Neural progenitor cell (in vitro differentiated cells): ENCODE results near the gene VPS35L. TPM values are rescaled to one million over a fixed set of nuclear protein-coding genes. Genes with fewer than 3 reads are reported as not detected.

Experiments
- DNase-seq: peaks from one replicate; pipeline ENCODE4 v3.0.0-alpha.2; 2016; ENCODE audit warnings: low spot score
- H2AFZ ChIP-seq: fragments of 200-600 bp; sonication (generic); replicated peaks from 2 replicates; pipeline ENCODE4 v1.6.1; 2016; ENCODE audit warnings: antibody characterized with exemption
- H3F3A ChIP-seq: fragments of 200-600 bp; sonication (generic); 2 replicates; pipeline ENCODE4 v1.6.1; 2016; ENCODE audit warnings: antibody characterized with exemption, low read depth
- H3K27ac ChIP-seq: fragments of 200-600 bp; sonication (generic); 2 replicates; pipeline ENCODE4 v1.5.1; 2016; ENCODE audit warnings: mild to moderate bottlenecking
- H3K27me3 ChIP-seq: fragments of 200-600 bp; sonication (generic); 2 replicates; pipeline ENCODE4 v1.6.1; 2016; ENCODE audit warnings: mild to moderate bottlenecking, moderate library complexity
- H3K36me3 ChIP-seq: fragments of 200-600 bp; sonication (generic); 2 replicates; pipeline ENCODE4 v1.5.1; 2016
- H3K4me1 ChIP-seq: fragments of 200-600 bp; sonication (generic); 2 replicates; pipeline ENCODE4 v1.6.1; 2016; ENCODE audit warnings: mixed run types
- H3K4me2 ChIP-seq: fragments of 200-600 bp; sonication (generic); 2 replicates; pipeline ENCODE4 v1.6.1; 2016
- H3K4me3 ChIP-seq: fragments of 200-600 bp; sonication (generic); 2 replicates; pipeline ENCODE4 v1.5.1; 2016
- H3K79me2 ChIP-seq: fragments of 200-600 bp; sonication (generic); 2 replicates; pipeline ENCODE4 v1.6.1; 2016; ENCODE audit warnings: low read depth
- H3K9ac ChIP-seq: fragments of 200-600 bp; sonication (generic); 2 replicates; pipeline ENCODE4 v1.6.1; 2016
- H3K9me3 ChIP-seq: fragments of 200-600 bp; sonication (generic); 2 replicates; pipeline ENCODE4 v1.5.1; 2016; ENCODE audit warnings: low read depth
- H4K20me1 ChIP-seq: fragments of 200-600 bp; sonication (generic); 2 replicates; pipeline ENCODE4 v1.6.1; 2016; ENCODE audit warnings: low read depth
- H3K27ac Mint-ChIP-seq: 3 replicates; pipeline ENCODE4 v1.8.0; 2021; ENCODE audit warnings: mixed read lengths
- H3K27me3 Mint-ChIP-seq: 2 replicates; pipeline ENCODE4 v1.8.0; 2022; ENCODE audit warnings: low read depth, mild to moderate bottlenecking, inconsistent platforms, moderate library complexity, mixed read lengths; ENCODE audit not compliant: insufficient read depth
- H3K36me3 Mint-ChIP-seq: 3 replicates; pipeline ENCODE4 v1.8.0; 2021; ENCODE audit warnings: mixed read lengths
- H3K4me1 Mint-ChIP-seq: 3 replicates; pipeline ENCODE4 v1.8.0; 2021; ENCODE audit warnings: mixed read lengths
- H3K4me3 Mint-ChIP-seq: 3 replicates; pipeline ENCODE4 v1.8.0; 2021; ENCODE audit warnings: mild to moderate bottlenecking, moderate library complexity, mixed read lengths
- H3K9me3 Mint-ChIP-seq: 3 replicates; pipeline ENCODE4 v1.8.0; 2020; ENCODE audit warnings: mixed read lengths
- EZH2 ChIP-seq: fragments of 200-600 bp; sonication (generic); IDR thresholded peaks from 2 replicates; pipeline ENCODE4 v1.6.1; 2017; ENCODE audit warnings: antibody characterized with exemption, mild to moderate bottlenecking, moderate library complexity
- EZH2phosphoT487 ChIP-seq: fragments of 200-600 bp; sonication (generic); IDR thresholded peaks from 2 replicates; pipeline ENCODE4 v1.6.1; 2017; ENCODE audit warnings: antibody characterized with exemption
- total RNA-seq: library from RNA; depleted of rRNA; stranded (reverse); fragments of >200 nt; gene quantifications from 2 replicates; pipeline ENCODE4 v1.2.3, GENCODE V29; 2015; ENCODE audit warnings: low replicate concordance
- TF ChIP-seq, protein P1 (sequence below): fragments of 200-600 bp; sonication (generic); IDR thresholded peaks from 2 replicates; pipeline ENCODE4 v1.5.1; 2017; ENCODE audit warnings: antibody characterized with exemption, mild to moderate bottlenecking

Gene VPS35L
- total RNA-seq, 1 donor from 2014 or later = 57.1 TPM

DNA sequence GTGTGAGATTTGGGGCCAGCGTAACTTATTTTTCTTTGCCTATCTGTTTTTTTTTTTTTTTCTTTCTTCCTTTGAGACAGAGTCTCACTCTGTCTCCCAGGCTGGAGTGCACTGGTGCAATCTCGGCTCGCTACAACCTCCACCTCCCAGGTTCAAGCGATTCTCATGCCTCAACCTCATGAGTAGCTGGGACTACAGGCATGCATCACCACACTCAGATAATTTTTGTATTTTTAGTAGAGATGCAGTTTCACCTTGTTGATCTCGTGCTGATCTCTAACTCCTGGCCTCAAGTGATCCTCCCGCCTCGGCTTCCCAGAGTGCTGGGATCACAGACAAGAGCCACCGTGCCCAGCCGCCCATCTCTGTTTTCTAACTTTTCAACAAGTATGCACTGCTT is 63.4 kb downstream of the VPS35L start:
- Histone ChIP-seq H2AFZ (no peak overlapping the region), H3K9me3 (no peaks in the 10 kb centered on the region), H3K27me3 (no peaks in the 10 kb centered on the region), H3K79me2 (no peaks in the 10 kb centered on the region), H4K20me1 (no peaks in the 10 kb centered on the region), H3K4me2 (no peak overlapping the region), H3K36me3 (no peaks in the 10 kb centered on the region), H3K9ac (no peak overlapping the region), H3K4me1 (no peaks in the 10 kb centered on the region), H3K4me3 (no peak overlapping the region), H3F3A (no peaks in the 10 kb centered on the region), H3K27ac (no peak overlapping the region)
- DNase-seq = no peak
- no peaks in the 10 kb centered on the region for H3K27me3 Mint-ChIP-seq
- no peak for TF ChIP-seq EZH2phosphoT487
- TF ChIP-seq, protein P1, sequence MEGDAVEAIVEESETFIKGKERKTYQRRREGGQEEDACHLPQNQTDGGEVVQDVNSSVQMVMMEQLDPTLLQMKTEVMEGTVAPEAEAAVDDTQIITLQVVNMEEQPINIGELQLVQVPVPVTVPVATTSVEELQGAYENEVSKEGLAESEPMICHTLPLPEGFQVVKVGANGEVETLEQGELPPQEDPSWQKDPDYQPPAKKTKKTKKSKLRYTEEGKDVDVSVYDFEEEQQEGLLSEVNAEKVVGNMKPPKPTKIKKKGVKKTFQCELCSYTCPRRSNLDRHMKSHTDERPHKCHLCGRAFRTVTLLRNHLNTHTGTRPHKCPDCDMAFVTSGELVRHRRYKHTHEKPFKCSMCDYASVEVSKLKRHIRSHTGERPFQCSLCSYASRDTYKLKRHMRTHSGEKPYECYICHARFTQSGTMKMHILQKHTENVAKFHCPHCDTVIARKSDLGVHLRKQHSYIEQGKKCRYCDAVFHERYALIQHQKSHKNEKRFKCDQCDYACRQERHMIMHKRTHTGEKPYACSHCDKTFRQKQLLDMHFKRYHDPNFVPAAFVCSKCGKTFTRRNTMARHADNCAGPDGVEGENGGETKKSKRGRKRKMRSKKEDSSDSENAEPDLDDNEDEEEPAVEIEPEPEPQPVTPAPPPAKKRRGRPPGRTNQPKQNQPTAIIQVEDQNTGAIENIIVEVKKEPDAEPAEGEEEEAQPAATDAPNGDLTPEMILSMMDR = no peak
- TF ChIP-seq EZH2 = no peak
- H3K27ac Mint-ChIP-seq = no peak overlapping the region
- no peaks in the 10 kb centered on the region for H3K4me1 Mint-ChIP-seq
- peaks cover 3% of the 10 kb centered on the region for H3K36me3 Mint-ChIP-seq
- no peaks in the 10 kb centered on the region for H3K9me3 Mint-ChIP-seq
- no peak overlapping the region for H3K4me3 Mint-ChIP-seq

DNA sequence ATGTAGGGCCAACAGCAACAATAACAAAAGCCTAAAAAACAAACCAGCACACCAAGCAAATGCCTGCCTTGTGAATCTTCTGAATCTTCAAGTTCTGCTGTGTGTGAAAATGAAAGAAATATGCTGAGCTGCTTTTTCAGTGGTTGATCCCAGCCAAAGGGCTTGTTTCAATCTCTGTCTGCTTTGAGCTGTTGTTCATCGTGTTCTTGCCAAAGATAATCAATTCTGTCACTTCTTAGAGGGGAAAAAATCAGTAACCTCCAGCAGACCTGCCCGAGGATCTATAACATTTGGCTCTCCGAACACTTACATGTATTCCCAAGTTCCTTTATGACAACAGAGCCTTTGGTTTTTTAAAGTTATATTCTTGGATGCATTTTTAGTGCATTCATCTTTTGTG is 65.9 kb downstream of the VPS35L start:
- Histone ChIP-seq H3K36me3 (no peaks in the 10 kb centered on the region), H3K9ac (no peak overlapping the region), H3K79me2 (no peaks in the 10 kb centered on the region), H3K27me3 (no peaks in the 10 kb centered on the region), H4K20me1 (no peaks in the 10 kb centered on the region), H3K4me1 (no peaks in the 10 kb centered on the region), H3K4me3 (no peak overlapping the region), H3F3A (no peaks in the 10 kb centered on the region), H3K27ac (no peak overlapping the region), H3K4me2 (no peak overlapping the region), H3K9me3 (no peaks in the 10 kb centered on the region), H2AFZ (no peak overlapping the region)
- H3K4me1 Mint-ChIP-seq = no peaks in the 10 kb centered on the region
- no peak for TF ChIP-seq EZH2phosphoT487
- TF ChIP-seq, protein P1 = no peak
- TF ChIP-seq EZH2 = no peak
- no peaks in the 10 kb centered on the region for H3K27me3 Mint-ChIP-seq
- no peak for DNase-seq
- no peaks in the 10 kb centered on the region for H3K9me3 Mint-ChIP-seq
- H3K27ac Mint-ChIP-seq = no peak overlapping the region
- H3K36me3 Mint-ChIP-seq = peaks cover 9% of the 10 kb centered on the region
- H3K4me3 Mint-ChIP-seq = no peak overlapping the region

DNA sequence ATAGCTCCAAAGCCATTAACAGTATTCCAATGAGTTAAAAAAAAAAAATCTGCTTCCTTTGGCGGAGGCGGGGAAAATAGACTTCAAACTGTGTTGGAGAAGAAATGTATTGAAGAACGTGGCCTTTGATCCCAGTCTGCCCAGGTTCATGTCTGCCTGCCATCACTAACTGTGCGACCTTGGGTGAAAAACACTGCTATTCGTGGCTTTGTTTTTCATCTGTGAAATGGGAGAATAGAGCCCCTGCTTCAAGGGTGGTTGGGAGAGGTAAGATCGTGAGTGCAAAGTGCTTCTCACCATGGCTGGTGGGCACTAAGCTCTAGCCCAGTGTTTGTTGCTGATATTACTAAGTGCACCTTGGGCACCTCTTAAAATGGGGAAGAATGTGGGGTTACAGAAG is 69.5 kb downstream of the VPS35L start:
- Histone ChIP-seq H3K4me1 (no peaks in the 10 kb centered on the region), H4K20me1 (no peaks in the 10 kb centered on the region), H3K27me3 (no peaks in the 10 kb centered on the region), H3F3A (no peaks in the 10 kb centered on the region), H3K79me2 (no peaks in the 10 kb centered on the region), H3K4me3 (no peak overlapping the region), H3K4me2 (no peak overlapping the region), H3K9ac (no peak overlapping the region), H3K9me3 (no peaks in the 10 kb centered on the region), H2AFZ (no peak overlapping the region), H3K36me3 (peaks cover 9% of the 10 kb centered on the region), H3K27ac (no peak overlapping the region)
- H3K27me3 Mint-ChIP-seq = no peaks in the 10 kb centered on the region
- TF ChIP-seq, protein P1 = no peak
- TF ChIP-seq EZH2 = no peak
- TF ChIP-seq EZH2phosphoT487 = no peak
- H3K4me3 Mint-ChIP-seq = no peak overlapping the region
- H3K4me1 Mint-ChIP-seq = no peaks in the 10 kb centered on the region
- no peak for DNase-seq
- H3K9me3 Mint-ChIP-seq = no peaks in the 10 kb centered on the region
- H3K27ac Mint-ChIP-seq = no peak overlapping the region
- peaks cover 22% of the 10 kb centered on the region for H3K36me3 Mint-ChIP-seq
